Spleen (tissue), 7 donors: Measurements from ENCODE around the gene WAPL.

Experiments used
- POLR2AphosphoS5 ChIP-seq, 3 donors: sonication (generic); formaldehyde crosslinking; IDR thresholded peaks; one replicate each; pipeline ENCODE4 v1.5.1; 2017; ENCODE audit warnings: antibody characterized with exemption in 3 of 3
- TF ChIP-seq, protein P1 (sequence below), 11 experiments: fragments of 200-600 bp in 7 of 11; fragments of 450-650 bp in 4 of 11; sonication (generic) in 4 of 11; IDR thresholded peaks in 8 of 11; conservative IDR thresholded peaks in 3 of 11; 1 replicate in 7 of 11; 2 replicates in 4 of 11; pipeline versions ENCODE4 v1.4.0 to v1.8.0; 2016 to 2021; ENCODE audit warnings: antibody characterized with exemption in 11 of 11, inconsistent platforms in 4 of 11, mild to moderate bottlenecking in 1 of 11
- donor health status: DM: no; HTN: no; CAD: no; lungs with moderate emphysema.
- donor health status: DM: no; HTN: no; CAD: no.
- donor health status: DM: no; HTN: no; CAD: no.

DNA sequence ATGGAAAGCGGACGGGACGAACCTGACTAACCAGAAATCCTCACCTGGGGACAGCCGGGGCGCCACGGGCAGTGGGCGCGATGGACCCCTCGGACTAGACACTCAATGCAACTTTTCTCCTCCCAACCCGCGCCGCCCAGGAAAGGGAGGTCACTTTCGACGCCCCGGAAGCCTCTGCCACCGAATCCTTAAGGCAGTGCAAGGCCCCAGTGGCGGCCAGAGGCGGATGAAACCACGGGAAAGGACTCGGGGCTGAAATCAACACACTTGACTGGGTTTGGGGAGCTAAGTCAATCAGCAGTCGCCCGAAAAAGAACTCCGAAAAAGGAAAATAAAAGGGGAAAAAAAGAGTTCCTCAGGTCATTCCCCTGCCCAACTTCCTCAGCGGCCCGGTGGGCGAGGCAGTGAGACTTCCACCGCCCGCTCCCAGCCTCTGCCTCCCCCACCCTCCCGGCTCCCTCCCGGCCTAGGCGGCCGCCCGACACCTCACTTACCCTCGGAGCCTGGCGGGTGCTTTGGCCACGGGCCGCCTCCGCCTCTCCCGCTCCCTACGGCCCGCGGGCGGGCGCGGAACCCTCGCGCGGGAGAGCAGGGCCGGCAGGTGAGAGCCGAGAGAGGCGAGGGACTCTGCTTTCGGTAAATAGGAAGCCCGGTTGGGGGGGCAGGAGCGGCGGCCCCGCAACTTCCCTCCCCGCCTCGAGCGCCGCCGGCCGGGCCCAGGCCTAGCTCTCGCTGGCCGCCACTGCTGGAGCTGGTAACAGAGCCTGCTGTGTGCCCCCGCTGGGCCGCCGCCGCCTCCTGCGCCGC, 518 bp downstream of the WAPL start:
- TF ChIP-seq, protein P1, sequence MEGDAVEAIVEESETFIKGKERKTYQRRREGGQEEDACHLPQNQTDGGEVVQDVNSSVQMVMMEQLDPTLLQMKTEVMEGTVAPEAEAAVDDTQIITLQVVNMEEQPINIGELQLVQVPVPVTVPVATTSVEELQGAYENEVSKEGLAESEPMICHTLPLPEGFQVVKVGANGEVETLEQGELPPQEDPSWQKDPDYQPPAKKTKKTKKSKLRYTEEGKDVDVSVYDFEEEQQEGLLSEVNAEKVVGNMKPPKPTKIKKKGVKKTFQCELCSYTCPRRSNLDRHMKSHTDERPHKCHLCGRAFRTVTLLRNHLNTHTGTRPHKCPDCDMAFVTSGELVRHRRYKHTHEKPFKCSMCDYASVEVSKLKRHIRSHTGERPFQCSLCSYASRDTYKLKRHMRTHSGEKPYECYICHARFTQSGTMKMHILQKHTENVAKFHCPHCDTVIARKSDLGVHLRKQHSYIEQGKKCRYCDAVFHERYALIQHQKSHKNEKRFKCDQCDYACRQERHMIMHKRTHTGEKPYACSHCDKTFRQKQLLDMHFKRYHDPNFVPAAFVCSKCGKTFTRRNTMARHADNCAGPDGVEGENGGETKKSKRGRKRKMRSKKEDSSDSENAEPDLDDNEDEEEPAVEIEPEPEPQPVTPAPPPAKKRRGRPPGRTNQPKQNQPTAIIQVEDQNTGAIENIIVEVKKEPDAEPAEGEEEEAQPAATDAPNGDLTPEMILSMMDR (IDR thresholded peaks at IDR 0.05 in 8 of 11, conservative IDR thresholded peaks at IDR 0.05 in 3 of 11): no peak
- TF ChIP-seq POLR2AphosphoS5 (IDR thresholded peaks at IDR 0.05): peak in 1 of 3 donors; percentile 27
